ENCODE results near the gene TMEM141.
"Not testable (repeated sequence)": the region's sequence is repeated elsewhere in the genome, so short reads cannot be mapped to it uniquely, and the experiment has no call there.

The TMEM141 gene

GRCh38 chr9:136774416-136775045 is 16.6 kb upstream of the TMEM141 start:
- no peak for DNase-seq

GRCh38 chr9:136775191-136775590 is 16.0 kb upstream of the TMEM141 start:
- DNase-seq: no peak

- DNase-seq: no peak
Measured at GRCh38 chr9:136776947-136777346, 14.2 kb upstream of the TMEM141 start.

GRCh38 chr9:136777359-136777758 is 13.8 kb upstream of the TMEM141 start:
- DNase-seq: no peak

- DNase-seq: peak; percentile 23
Measured at GRCh38 chr9:136779808-136780207, 11.3 kb upstream of the TMEM141 start.

GRCh38 chr9:136782452-136782851 is 8.7 kb upstream of the TMEM141 start:
- DNase-seq: peak; percentile 85

- peak; percentile 60 for DNase-seq
Measured at GRCh38 chr9:136784249-136784996, 6.7 kb upstream of the TMEM141 start.

GRCh38 chr9:136784997-136785361 is 6.2 kb upstream of the TMEM141 start:
- DNase-seq: no peak

- DNase-seq: not testable (repeated sequence)
Measured at GRCh38 chr9:136785565-136786355, 5.4 kb upstream of the TMEM141 start.

GRCh38 chr9:136786451-136786850 is 4.7 kb upstream of the TMEM141 start:
- DNase-seq: no peak

GRCh38 chr9:136786983-136787382 is 4.2 kb upstream of the TMEM141 start:
- not testable (repeated sequence) for DNase-seq

- DNase-seq: peak; percentile 86
Measured at GRCh38 chr9:136787690-136788400, 3.3 kb upstream of the TMEM141 start.

- DNase-seq: not testable (repeated sequence)
Measured at GRCh38 chr9:136788644-136789522, 2.3 kb upstream of the TMEM141 start.

- DNase-seq: no peak
Measured at GRCh38 chr9:136789523-136789937, 1.6 kb upstream of the TMEM141 start.

- peak; percentile 69 for DNase-seq
Measured at GRCh38 chr9:136791516-136792276, 552 bp downstream of the TMEM141 start.

- no peak for DNase-seq
Measured at GRCh38 chr9:136792321-136793085, 1.4 kb downstream of the TMEM141 start.

GRCh38 chr9:136793086-136793946 is 2.2 kb downstream of the TMEM141 start:
- no peak for DNase-seq

- no peak for DNase-seq
Measured at GRCh38 chr9:136794281-136794999, 3.3 kb downstream of the TMEM141 start.

GRCh38 chr9:136795000-136795348 is 3.8 kb downstream of the TMEM141 start:
- DNase-seq: no peak
